ENCODE measurements around the gene SMARCB1.

The SMARCB1 gene

GRCh38 chr22:23781065-23781464, 5.7 kb upstream of the SMARCB1 start:
- DNase-seq, result no peak

- no peak for DNase-seq
These were observed 5.1 kb upstream of the SMARCB1 start for GRCh38 chr22:23781511-23782183.

- no peak for DNase-seq
These were observed 4.5 kb upstream of the SMARCB1 start for GRCh38 chr22:23782252-23782651.

- no peak for DNase-seq
These were observed 4.1 kb upstream of the SMARCB1 start for GRCh38 chr22:23782703-23783102.

- no peak for DNase-seq
These were observed 3.3 kb upstream of the SMARCB1 start for GRCh38 chr22:23783265-23784150.

- DNase-seq, result peak in 1 of 2 experiments; percentile 4
These were observed 2.5 kb upstream of the SMARCB1 start for GRCh38 chr22:23784215-23784732.

- no peak for DNase-seq
These were observed 480 bp upstream of the SMARCB1 start for GRCh38 chr22:23786261-23786710.

- no peak for DNase-seq
These were observed 782 bp downstream of the SMARCB1 start for GRCh38 chr22:23787600-23787896.

- DNase-seq, result no peak
These were observed 1.1 kb downstream of the SMARCB1 start for GRCh38 chr22:23787910-23788309.

- DNase-seq, result no peak
These were observed 2.4 kb downstream of the SMARCB1 start for GRCh38 chr22:23789121-23789520.

GRCh38 chr22:23789638-23790037, 2.9 kb downstream of the SMARCB1 start:
- no peak for DNase-seq

- no peak for DNase-seq
These were observed 4.3 kb downstream of the SMARCB1 start for GRCh38 chr22:23790819-23791737.

GRCh38 chr22:23791738-23792645, 5.2 kb downstream of the SMARCB1 start:
- no peak for DNase-seq

GRCh38 chr22:23793326-23793725, 6.6 kb downstream of the SMARCB1 start:
- DNase-seq, result no peak

- no peak for DNase-seq
These were observed 9.7 kb downstream of the SMARCB1 start for GRCh38 chr22:23796461-23796860.

- no peak for DNase-seq
These were observed 13.8 kb downstream of the SMARCB1 start for GRCh38 chr22:23800297-23801237.

- no peak for DNase-seq
These were observed 14.6 kb downstream of the SMARCB1 start for GRCh38 chr22:23801238-23801821.

GRCh38 chr22:23801886-23802377, 15.2 kb downstream of the SMARCB1 start:
- DNase-seq, result no peak

GRCh38 chr22:23803001-23803819, 16.4 kb downstream of the SMARCB1 start:
- no peak for DNase-seq
